NCI-H69 (cell line): ENCODE data around the gene GP1BB.

ENCODE experiments used
- DNase-seq: peaks from one replicate; lab custom pipeline; 2025; lab: John Stamatoyannopoulos, UW

Gene GP1BB

GRCh38 chr22:19766511-19767426 is 43.4 kb downstream of the GP1BB start:
- no peak for DNase-seq

- no peak for DNase-seq
Observed at GRCh38 chr22:19767427-19768341, 44.3 kb downstream of the GP1BB start.

- DNase-seq, result no peak
Observed at GRCh38 chr22:19769393-19769715, 46.0 kb downstream of the GP1BB start.

- no peak for DNase-seq
Observed at GRCh38 chr22:19770349-19771220, 47.2 kb downstream of the GP1BB start.

GRCh38 chr22:19772422-19772672 is 49.0 kb downstream of the GP1BB start:
- DNase-seq, result no peak

- no peak for DNase-seq
Observed at GRCh38 chr22:19772673-19773469, 49.5 kb downstream of the GP1BB start.

- no peak for DNase-seq
Observed at GRCh38 chr22:19773470-19774040, 50.2 kb downstream of the GP1BB start.
